Breast epithelium (tissue), 4 donors: ENCODE results near the gene POLR2E. TPM values are rescaled to one million over a fixed set of nuclear protein-coding genes. Genes with fewer than 3 reads are reported as not detected.
A peak's percentile ranks its signal among the peaks of the same experiment; 100 is the strongest.

ENCODE experiments used
- DNase-seq, 2 donors: peaks; one replicate each; pipeline ENCODE4 v3.0.0-alpha.2; 2019; ENCODE audit warnings: low spot score in 2 of 2
- H3K27ac ChIP-seq, 2 donors: fragments of 200-600 bp; sonication (generic) in 1 of 2; one replicate each; pipeline ENCODE4 v1.5.1; 2016 to 2019; ENCODE audit warnings: mild to moderate bottlenecking in 1 of 2
- H3K27me3 ChIP-seq, 2 donors: fragments of 200-600 bp; sonication (generic) in 1 of 2; one replicate each; pipeline versions ENCODE4 v1.5.1 to v1.6.0; 2017 to 2019; ENCODE audit warnings: control low read depth in 1 of 2, mild to moderate bottlenecking in 1 of 2
- H3K36me3 ChIP-seq: fragments of 200-600 bp; one replicate; pipeline ENCODE4 v1.5.1; 2019
- H3K4me1 ChIP-seq, 2 donors: fragments of 200-600 bp; sonication (generic); one replicate each; pipeline ENCODE4 v1.5.1; 2016 to 2019; ENCODE audit warnings: control low read depth in 1 of 2
- H3K4me3 ChIP-seq, 3 donors: fragments of 200-600 bp; sonication (generic); 1 replicate in 2 of 3; 2 replicates in 1 of 3; pipeline ENCODE4 v1.5.1; 2016 to 2019; ENCODE audit warnings: mild to moderate bottlenecking in 3 of 3, moderate library complexity in 2 of 3
- H3K9me3 ChIP-seq, 2 donors: fragments of 200-600 bp; sonication (generic) in 1 of 2; one replicate each; pipeline ENCODE4 v1.5.1; 2016 to 2019; ENCODE audit warnings: control low read depth in 1 of 2
- POLR2A ChIP-seq: fragments of 450-650 bp; IDR thresholded peaks from one replicate; pipeline ENCODE4 v1.6.1; 2016; ENCODE audit warnings: antibody characterized with exemption, mild to moderate bottlenecking, moderate library complexity
- POLR2AphosphoS5 ChIP-seq, 3 donors: sonication (generic); formaldehyde crosslinking; IDR thresholded peaks; one replicate each; pipeline ENCODE4 v1.6.1; 2017; ENCODE audit warnings: antibody characterized with exemption in 3 of 3
- intact Hi-C: fragments of 100-400 bp; cut with DNase I; formaldehyde crosslinking; loops from one replicate; pipeline ENCODE4 v1.15.1; 2023; ENCODE audit warnings: low total_unique reads
- total RNA-seq, 3 donors: library from RNA; depleted of rRNA; stranded (reverse); fragments of >200 nt; gene quantifications; one replicate each; pipeline ENCODE4 v1.1.0, GENCODE V29; 2016
- TF ChIP-seq, protein P1 (sequence below), 3 donors: fragments of 450-650 bp; IDR thresholded peaks; one replicate each; pipeline ENCODE4 v1.5.1; 2016 to 2017; ENCODE audit warnings: antibody characterized with exemption in 3 of 3, mild to moderate bottlenecking in 3 of 3, moderate library complexity in 3 of 3

POLR2E gene
- total RNA-seq, 3 donors from 2014 or later: 65.9 to 175 (median 89.1) TPM

DNA sequence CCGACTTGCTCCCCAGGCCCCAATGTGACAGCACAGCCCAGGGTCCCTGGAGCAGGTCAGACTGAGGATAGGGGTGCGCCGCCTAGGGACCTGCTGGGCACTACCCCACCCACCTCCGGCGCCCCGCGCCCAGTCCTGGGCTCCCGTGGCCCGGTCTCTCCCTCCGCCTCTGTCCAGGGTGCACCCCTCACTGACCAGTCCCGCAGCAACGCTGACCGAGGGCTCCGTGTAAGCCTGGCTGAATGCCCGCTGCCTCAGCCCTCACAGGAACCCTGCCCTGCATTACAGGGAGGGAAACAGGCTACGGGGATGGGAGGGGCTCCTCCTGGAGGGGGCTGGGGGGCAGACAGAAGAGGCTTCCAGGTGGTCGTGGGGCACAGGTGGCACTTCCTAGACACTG lies 40.3 kb upstream of the POLR2E start:
- no peaks in the 10 kb centered on the region for H3K36me3 ChIP-seq
- TF ChIP-seq, protein P1, sequence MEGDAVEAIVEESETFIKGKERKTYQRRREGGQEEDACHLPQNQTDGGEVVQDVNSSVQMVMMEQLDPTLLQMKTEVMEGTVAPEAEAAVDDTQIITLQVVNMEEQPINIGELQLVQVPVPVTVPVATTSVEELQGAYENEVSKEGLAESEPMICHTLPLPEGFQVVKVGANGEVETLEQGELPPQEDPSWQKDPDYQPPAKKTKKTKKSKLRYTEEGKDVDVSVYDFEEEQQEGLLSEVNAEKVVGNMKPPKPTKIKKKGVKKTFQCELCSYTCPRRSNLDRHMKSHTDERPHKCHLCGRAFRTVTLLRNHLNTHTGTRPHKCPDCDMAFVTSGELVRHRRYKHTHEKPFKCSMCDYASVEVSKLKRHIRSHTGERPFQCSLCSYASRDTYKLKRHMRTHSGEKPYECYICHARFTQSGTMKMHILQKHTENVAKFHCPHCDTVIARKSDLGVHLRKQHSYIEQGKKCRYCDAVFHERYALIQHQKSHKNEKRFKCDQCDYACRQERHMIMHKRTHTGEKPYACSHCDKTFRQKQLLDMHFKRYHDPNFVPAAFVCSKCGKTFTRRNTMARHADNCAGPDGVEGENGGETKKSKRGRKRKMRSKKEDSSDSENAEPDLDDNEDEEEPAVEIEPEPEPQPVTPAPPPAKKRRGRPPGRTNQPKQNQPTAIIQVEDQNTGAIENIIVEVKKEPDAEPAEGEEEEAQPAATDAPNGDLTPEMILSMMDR (IDR thresholded peaks at IDR 0.05): no peak
- no peak for TF ChIP-seq POLR2A
- no peak for TF ChIP-seq POLR2AphosphoS5 (IDR thresholded peaks at IDR 0.05)
- H3K9me3 ChIP-seq: no peaks in the 10 kb centered on the region
- peaks cover 29 to 38% of the 10 kb centered on the region in 2 donors for H3K4me1 ChIP-seq
- peak overlapping the region; percentile 79 to 99 for H3K27ac ChIP-seq
- intact Hi-C loops: loop anchor here (10.0 kb wide), 1 partner anchor 49 kb away; no protein-coding TSS in a partner anchor
- H3K4me3 ChIP-seq: peak overlapping the region in 1 of 3 donors; percentile 53
- DNase-seq: no peak
- H3K27me3 ChIP-seq: no peaks in the 10 kb centered on the region

DNA sequence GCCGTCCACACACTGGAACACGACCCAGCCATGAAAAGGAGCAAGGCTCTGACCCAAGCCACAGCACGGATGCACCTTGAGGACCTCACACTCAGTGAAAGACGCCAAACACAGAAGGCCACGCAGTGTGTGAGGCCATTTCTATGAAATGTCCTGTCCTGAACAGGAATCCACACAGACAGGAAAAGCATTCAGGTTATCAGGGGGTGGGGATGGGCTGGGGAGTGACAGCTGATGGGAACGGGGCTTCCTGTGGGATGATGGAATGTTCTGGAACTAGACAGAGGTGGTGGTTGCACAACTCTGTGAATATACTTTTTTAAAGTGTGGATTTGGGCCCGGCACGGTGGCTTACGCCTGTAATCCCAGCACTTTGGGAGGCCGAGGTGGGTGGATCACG lies 39.3 kb upstream of the POLR2E start:
- Histone ChIP-seq H3K36me3 (no peaks in the 10 kb centered on the region), H3K4me3 (peak overlapping the region in 1 of 3 donors; percentile 100), H3K4me1 (peaks cover 29 to 45% of the 10 kb centered on the region in 2 donors), H3K9me3 (no peaks in the 10 kb centered on the region), H3K27ac (peak overlapping the region; percentile 86 to 99), H3K27me3 (no peaks in the 10 kb centered on the region)
- DNase-seq: no peak
- TF ChIP-seq POLR2A: no peak
- no peak for TF ChIP-seq POLR2AphosphoS5 (IDR thresholded peaks at IDR 0.05)
- TF ChIP-seq, protein P1 (IDR thresholded peaks at IDR 0.05): no peak
- intact Hi-C loops: loop anchor here (10.0 kb wide), 1 partner anchor 50 kb away; no protein-coding TSS in a partner anchor

DNA sequence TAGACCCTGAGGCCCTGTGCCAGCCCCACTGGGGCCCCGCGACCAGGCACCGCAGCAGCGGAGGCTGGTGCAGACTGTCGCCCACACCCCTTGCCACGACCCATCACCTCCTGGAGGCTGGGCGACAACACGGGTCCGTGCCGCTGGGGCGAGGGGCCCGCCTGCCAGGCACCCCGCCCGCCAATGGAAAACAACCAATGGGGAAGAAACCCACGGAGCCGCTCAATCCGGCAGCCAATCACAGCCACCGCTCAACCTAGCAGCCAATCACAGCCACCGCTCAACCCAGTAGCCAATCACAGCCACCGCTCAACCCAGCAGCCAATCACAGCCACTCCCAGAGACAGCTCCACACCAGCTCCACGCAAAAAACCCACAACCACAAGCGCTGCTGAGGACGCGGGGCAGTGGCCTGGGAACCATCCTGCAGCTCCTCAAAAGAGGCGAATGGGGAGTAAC lies 38.3 kb upstream of the POLR2E start:
- intact Hi-C loops: loop anchor here (10.0 kb wide), 1 partner anchor 51 kb away; no protein-coding TSS in a partner anchor
- peak overlapping the region; percentile 64 to 100 (median 70) for H3K4me3 ChIP-seq
- no peaks in the 10 kb centered on the region for H3K27me3 ChIP-seq
- DNase-seq: no peak
- H3K36me3 ChIP-seq: no peaks in the 10 kb centered on the region
- TF ChIP-seq, protein P1 (IDR thresholded peaks at IDR 0.05): no peak
- TF ChIP-seq POLR2A (no peak), POLR2AphosphoS5 (IDR thresholded peaks at IDR 0.05) (no peak)
- no peaks in the 10 kb centered on the region for H3K9me3 ChIP-seq
- peaks cover 29 to 45% of the 10 kb centered on the region in 2 donors for H3K4me1 ChIP-seq
- H3K27ac ChIP-seq: peak overlapping the region; percentile 86 to 99

DNA sequence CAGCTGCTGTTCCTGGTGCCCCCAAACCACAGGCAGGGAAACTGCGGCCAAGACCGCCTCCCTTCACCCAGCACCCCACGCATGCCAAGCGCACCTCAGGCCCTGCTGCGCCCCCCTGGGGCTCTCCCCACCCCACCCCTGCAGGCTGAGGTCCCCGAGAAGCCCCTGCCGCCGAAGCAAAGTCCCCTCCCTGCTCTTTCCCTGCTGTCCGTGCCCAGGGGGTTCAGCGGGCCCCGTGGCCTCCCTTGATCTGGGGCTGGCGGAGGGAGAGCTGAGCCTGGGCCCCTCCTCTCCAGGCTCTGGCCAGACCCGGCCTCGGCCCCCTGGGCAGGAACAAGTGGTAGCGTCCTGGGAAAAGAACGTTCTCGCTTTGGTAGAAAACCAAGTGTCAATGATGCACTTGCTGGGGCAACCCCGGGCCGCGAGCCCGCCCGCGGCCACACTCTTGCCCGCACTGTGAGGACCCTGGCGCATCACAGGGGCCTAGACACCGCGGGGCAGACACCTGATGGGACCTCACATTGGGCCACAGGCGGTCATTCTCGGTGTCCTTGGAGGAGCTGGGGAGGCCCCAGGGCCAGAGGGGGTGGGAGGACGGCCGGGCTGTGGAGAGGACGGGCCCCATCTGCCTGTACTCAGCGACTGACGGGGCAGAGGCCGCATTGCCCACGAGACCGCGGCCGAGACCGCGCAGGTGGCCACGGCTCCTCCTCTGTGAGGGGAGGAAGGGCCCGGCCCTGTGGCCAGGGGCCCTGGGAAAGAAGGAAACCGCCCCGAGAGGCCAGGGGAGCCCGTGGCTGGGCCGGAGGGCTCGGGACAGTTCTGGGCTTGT lies 37.6 kb upstream of the POLR2E start:
- H3K27me3 ChIP-seq: no peaks in the 10 kb centered on the region
- H3K4me1 ChIP-seq: peaks cover 29 to 45% of the 10 kb centered on the region in 2 donors
- intact Hi-C loops: loop anchor here (10.0 kb wide), 1 partner anchor 52 kb away; no protein-coding TSS in a partner anchor
- no peaks in the 10 kb centered on the region for H3K36me3 ChIP-seq
- no peak for DNase-seq
- H3K9me3 ChIP-seq: no peaks in the 10 kb centered on the region
- peak overlapping the region; percentile 86 to 99 for H3K27ac ChIP-seq
- H3K4me3 ChIP-seq: peak overlapping the region; percentile 64 to 100 (median 70)
- TF ChIP-seq, protein P1 (IDR thresholded peaks at IDR 0.05): no peak
- peak in 1 of 3 donors; percentile 28 for TF ChIP-seq POLR2AphosphoS5 (IDR thresholded peaks at IDR 0.05)
